Measurements from ENCODE around the gene ATP4B.

ATP4B gene
- long read RNA-seq, donor 1, result 0 reads
- long read RNA-seq, donor 2, result 0 reads
- long read RNA-seq, donor 3, result 0 reads
- long read RNA-seq, donor 4, result 0 reads
- long read RNA-seq, donor 5, result 0 reads
- long read RNA-seq, donor 6, result 0 reads
- long read RNA-seq, donor 7, result 0 reads
- long read RNA-seq, donor 8, result 0 reads

DNA sequence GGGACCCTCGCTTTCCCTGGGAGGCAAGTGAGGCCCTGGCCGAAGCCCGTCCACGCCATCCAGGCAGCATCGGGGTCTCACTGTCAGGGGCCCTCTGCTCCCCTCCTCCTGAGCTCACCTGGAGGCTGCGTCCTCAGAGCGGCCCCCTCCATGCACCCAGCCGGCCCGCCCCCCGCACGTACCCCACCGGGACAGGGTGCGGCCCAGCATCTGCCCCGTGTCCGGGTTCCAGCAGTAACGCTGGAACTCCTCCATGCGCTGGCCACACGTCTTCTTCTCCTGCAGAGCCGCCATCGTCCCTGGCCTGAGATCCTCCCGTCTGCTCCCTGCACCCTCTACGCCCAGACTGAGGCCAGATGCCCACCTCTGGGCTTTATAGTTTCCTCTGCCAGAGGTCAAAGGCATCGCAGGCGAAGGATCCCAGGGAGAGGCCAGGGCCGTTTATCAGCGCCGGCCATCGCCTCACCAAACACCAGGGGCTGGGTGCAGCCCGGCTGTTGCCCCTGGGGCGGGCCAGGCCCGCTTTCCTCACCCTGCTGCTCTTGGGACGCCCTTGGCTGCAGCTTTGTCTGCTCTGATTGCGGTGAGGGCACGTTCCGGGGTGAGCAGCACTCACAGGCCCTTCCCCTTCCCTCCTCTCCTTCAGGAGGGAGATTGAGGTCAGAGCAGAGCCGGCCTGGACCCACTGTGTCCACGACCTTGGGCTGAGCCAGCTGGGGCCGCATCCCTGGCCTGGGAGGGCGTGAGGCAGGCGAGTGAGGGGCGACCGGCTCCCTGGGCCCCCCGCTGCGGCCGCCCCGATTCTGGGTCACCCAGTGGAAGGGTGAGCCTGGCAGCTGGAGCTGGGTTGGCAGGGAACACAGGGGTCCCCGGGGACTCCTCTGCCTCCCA, at the start of gene ATP4B:
TSS of gene ATP4B (minus strand) at position 348 of the 891 bp plus-strand sequence. CDS start at position 294, 54 bp downstream.
- DNase-seq, result no peak

DNA sequence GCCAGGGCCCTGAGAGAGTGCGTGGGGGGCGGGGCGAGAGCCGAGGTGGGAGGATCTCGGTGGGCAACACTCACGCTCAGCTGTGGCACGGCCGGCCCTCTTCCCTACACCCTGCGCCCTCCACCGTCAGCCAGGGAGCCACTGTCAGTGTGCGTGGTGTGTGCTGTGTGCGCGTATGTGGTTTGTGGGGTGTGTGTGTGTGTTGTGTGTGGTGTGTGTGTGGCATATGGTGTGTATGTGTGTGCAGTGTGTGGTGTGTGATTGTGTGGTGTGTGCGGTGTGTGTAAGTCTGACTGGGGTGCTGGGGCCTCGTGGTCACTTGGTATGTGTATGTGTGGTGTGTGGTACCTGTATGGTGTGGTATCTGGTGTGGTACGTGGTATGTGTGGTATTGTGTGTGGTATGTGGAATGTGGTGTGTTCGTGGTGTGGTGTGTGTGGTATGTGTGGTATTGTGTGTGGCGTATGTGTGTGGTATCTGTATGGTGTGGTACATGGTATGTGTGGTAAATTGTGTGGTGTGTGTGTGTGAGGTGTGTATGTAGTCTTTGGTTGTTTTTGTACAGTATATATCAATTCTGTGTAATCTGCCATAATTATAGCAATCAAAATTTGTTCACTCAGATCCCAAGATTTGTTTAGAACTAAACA, 14.1 kb upstream of the ATP4B start:
- no peak for DNase-seq

DNA sequence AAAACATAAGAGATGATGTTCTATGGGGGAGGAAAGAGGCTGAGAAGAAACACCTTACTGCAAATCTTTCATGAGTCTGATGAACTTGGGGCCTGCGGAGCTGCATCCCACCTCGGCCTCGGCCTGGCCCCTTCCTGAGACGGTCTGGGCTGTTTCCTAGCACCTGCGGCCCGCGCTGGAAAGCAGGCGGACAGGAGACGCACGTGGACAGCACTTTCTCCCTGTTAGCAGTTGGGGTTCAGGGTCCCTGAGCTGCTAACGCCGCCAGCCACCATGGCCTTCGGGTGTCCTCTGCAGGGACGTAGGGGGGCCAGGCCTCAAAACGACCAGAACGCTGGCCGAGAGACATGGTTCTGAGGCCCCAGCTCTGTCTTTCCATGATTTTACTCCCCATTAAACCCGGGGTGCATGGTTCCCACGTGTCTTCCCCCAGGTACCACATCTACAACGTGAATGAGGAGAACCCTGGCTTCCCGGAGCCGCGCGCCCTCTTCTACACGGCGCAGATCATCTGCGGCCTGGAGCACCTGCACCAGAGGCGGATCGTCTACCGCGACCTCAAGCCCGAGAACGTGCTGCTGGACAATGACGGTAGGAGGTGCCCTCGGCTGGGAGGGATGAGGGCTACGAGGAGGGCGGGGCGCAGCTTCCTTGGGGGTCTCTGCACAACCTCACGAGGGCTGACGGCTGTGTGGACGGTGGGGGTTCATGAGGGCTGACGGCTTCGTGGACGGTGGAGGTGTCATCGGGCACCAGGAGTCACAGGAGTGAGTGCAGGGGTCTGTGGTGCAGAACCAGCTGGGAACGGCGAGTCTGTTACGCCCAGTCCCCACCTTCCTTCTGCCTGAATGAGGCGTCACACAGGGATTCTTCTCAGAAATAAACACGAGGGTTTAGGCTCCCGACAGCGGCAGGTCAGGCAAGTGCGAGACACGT, 13.3 kb upstream of the ATP4B start:
- DNase-seq, result no peak

DNA sequence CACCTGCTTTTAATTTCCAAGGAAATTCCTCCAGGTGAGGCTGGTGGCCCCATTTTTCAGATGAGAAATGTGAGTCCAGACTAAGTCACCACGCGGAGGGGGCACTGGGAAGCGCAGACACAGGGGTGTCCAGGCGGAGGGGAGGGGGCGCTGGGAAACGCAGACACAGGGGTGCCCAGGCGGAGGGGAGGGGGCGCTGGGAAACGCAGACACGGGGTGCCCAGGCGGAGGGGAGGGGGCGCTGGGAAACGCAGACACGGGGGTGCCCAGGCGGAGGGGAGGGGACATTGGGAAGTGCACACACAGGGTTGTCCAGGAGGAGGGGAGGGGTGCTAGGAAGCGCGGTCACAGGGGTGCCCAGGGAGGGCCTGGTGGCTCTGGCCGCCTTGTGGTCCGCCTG, 12.5 kb upstream of the ATP4B start:
- DNase-seq, result no peak

DNA sequence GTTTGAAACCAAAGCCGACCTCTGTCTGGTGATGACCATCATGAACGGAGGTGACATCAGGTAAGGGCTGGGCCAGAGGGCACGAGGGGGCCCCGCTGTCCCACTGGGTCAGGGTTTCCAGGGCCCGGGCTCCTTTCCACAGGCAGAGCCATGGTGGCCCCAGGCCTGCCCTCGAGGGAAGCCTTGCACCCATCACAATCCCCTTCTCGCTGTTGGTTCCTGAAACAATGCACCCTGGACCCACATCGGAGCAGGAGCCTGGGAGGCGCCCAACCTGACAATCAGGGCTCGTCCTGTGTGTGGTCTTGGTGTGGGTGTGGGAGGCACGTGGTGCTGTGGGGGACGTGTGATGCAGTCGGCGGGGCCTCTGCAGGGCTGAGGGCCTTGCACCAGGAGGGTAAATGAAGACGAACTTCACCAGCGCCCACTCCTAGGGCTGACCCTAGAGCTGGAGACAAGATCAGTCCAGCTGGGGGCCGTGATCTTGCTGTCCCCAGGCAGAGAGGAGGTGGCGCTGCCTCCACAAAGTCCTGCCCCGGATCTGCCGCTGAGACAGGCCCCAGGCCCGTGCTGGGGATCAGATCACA, 11.8 kb upstream of the ATP4B start:
- no peak for DNase-seq

DNA sequence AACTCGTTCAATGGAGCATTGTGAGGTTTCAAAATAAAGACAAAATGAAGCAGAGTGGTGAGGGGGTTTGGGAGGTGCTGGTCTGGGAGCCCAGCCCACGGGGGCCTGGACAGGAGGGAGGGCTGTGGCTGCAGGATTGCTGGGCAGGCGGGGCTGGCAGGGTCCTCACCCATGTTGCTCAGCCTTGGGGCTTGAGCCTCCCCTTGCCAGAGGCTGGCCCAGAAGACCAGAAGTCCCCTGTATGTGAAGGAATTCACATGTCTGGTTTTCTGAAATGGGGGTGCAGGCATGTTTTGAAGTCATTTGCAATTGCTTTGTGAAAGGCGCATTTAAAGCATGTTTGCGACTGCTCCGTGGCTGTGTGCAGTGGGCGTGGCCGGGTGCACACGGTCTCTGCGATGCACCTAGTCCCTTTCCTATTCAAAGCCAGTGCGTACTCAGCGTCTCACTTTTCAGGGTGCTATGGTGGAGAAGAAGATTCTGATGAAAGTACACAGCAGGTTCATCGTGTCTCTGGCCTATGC, 11.3 kb upstream of the ATP4B start:
- DNase-seq, result no peak

DNA sequence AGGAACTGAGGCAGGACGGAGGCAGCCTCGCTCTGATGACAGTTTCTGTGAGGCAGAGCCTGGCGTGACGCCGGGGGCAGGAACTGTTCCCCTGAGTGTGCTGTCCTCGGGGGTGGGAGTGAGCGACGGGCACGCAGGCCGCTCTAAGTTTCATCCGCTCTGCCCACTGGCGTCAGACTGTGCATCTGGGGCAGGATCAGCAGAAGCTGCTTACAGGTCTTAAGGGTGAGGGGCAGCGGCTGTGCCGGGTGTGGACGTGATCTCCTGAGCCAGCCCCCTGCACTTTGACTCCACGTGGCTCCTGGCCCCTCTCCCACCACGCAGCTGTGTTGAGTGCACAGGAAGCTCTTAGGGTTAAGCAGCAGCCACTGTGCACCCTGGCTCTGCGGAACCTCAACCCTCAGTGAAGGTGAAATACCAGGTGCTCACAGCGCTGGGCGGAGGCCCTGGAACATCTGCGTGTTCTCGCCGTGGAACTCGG, 10.5 kb upstream of the ATP4B start:
- DNase-seq, result no peak

DNA sequence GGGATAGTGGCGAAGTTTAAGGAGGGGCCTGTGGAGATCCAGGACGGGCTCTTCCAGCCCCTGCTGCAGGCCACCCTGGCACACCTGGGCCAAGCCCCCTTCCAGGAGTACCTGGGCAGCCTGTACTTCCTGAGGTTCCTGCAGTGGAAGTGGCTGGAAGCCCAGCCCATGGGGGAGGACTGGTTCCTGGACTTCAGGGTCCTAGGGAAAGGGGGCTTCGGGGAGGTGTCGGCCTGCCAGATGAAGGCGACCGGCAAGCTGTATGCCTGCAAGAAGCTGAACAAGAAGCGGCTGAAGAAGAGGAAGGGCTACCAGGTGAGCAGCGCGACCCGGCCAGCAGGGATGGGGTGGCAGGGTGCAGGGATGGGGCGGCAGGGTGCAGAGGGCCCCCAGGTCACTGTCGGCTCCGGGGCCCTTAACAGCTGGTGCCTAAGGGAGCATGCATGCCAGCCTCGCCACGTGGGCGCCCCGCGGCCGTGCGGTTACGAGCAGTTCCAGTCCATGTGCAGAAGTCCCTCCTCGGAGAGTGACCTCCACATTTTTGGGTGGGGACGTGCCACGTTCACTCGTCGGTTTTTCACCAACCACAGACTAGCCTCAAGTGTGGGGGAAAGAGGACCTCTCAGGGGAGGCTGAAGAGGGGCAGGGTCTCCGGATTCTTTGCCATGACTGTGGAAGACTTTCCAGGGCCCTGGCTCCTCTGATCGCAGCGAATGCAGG, 9.9 kb upstream of the ATP4B start:
- DNase-seq, result no peak

DNA sequence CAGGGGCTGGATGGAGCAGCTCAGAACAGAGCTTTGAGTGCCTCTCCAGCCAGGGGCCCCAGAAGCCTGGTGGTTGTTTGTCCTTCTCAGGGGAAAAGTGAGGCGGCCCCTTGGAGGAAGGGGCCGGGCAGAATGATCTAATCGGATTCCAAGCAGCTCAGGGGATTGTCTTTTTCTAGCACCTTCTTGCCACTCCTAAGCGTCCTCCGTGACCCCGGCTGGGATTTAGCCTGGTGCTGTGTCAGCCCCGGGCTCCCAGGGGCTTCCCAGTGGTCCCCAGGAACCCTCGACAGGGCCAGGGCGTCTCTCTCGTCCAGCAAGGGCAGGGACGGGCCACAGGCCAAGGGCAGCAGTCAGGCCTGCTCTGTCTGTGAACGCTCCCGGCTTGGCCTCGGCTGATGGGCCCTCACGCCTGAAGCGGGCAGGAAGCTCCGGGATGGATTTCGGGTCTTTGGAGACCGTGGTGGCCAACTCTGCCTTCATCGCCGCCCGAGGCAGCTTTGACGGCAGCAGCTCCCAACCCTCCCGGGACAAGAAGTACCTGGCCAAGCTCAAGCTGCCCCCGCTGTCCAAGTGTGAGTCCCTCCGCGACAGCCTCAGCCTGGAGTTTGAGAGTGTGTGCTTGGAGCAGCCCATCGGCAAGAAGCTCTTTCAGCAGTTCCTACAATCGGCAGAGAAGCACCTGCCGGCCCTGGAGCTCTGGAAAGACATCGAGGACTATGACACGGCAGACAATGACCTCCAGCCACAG, 9.1 kb upstream of the ATP4B start, which contains the start of gene GRK1:
TSS of gene GRK1 (plus strand) at position 269 of the 751 bp plus-strand sequence. CDS start at position 437, 168 bp downstream.
- no peak for DNase-seq

DNA sequence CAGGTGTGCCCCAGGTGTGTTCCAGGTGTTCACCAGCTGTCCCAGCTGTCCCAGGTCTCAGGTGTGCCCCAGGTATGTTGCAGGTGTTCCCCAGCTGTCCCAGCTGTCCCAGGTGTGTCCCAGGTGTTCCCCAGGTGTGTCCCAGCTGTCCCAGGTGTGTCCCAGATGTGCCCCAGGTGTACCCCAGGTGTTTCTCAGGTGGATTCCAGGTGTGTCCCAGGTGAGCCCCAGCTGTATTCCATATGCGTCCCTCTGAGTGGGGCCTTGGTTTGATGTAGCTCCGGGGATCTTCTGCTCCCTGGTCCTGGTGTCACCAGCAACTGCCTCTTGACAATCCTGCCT, 8.3 kb upstream of the ATP4B start:
- no peak for DNase-seq

DNA sequence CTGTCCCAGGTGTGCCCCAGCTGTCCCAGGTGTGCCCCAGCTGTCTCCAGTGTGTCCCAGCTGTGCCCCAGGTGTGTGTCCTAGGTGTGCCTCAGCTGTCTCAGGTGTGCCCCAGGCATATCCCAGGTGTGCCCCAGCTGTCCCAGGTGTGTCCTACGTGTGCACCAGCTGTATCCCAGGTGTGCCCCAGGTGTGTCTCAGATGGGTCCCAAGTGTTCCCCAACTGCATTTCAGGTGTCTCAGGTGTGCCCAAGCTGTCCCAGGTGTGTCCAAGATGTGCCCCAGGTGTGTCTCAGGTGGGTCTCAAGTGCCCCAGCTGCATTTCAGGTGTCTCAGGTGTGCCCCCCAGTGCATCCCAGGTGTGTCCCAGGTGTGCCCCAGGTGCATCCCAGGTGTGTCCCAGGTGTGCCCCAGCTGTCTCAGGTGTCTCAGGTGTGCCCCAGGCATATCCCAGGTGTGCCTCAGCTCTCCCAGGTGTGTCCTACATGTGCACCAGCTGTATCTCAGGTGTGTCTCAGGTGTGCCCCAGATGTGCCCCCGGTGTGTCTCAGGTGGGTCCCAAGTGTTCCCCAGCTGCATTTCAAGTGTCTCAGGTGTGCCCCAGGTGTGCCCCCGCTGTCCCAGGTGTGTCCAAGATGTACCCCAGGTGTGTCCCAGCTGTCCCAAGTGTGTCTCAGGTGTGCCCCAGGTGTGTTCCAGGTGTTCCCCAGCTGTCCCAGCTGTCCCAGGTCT, 7.8 kb upstream of the ATP4B start:
- no peak for DNase-seq

DNA sequence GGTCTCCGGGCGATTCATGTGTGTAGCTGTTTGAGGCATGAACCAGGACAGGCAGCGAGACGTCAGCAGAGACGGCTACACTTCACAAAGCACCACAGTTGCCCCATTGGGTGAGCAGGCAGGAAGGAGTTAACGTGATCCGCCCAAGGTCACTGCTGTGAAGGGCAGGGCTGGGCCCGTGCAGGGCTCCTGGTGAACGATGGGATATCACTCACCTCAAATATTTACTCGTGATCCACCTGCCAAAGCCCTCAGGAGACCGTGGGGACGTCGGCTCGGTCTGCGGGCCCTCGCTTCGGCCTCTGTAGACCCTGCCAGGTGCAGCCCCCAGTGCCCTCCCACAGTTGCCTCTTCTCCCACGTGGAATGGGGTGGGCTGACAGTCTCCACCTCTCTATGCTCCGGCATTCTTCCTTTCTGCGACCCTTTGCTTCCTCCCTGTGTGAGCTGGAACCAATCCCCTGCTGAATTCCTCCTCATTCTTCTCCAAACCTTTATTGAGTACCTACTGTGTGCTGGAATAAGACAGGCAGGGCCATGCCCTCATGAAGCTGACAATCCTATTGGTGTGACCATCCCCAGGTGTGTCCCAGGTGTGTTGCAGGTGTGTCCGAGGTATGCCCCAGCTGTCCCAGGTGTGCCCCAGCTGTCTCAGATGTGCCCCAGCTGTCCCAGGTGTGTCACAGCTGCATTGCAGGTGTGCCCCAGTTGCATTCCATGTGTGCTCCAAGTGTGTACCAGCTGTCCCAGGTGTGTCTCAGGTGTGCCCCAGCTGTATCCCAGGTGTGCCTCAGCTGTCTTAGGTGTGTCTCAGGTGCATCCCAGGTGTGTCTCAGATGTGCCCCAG, 7.0 kb upstream of the ATP4B start:
- DNase-seq, result no peak

DNA sequence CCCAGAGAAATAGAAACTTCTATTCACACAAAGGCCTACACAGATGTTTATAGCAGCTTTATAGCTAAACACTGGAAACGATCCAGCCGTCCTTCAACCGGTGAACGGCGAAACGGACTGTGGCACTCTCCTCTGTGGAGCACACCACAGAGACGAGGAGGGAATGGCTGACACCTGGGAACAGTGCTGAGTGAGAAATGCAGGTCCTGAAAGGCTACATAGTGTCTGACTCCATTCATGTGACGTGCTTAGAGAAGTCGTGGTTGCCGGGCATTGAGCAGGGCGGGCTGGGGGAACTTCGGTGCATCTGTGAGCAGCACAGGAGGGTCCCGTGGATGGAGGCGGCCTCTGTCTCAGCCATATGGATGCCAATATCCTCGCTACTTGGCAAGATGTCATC, 5.9 kb upstream of the ATP4B start:
- no peak for DNase-seq

DNA sequence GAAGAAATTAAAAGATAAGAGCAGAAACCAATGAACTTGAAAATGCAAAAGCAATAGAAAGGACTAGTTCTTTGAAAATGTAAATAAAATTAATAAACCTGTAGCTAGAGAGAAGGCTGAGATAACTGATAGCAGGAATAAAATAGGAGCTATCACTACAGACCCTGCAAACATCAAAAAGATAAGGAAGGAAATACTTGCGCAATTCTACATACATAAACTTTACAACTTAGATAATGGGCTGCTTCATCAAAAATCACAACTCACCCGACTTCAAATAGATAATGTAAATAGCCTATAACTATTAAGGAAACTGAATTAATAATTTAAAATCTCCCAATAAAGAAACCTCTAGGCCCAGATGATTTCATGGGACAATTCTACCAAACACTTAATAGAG, 3.5 kb upstream of the ATP4B start:
- no peak for DNase-seq

DNA sequence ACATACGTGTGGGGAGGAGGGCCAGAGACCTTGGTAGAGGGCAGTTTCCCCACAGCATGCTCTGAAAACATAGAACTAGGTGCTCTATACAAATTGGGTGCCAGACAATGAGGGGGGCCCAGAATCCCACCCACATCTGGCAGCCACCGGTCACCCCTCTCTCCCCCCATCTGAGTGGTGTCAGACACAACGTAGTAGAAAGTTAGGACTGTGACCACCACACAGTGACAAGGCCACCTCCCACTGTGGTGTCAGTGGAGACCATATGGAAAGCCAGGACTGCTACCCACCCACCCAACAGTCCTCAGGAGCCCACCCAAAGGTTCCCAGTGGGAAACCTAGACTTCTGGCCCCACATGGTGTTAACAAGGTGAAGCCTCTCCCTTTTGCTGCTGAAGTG, 2.1 kb upstream of the ATP4B start:
- no peak for DNase-seq

DNA sequence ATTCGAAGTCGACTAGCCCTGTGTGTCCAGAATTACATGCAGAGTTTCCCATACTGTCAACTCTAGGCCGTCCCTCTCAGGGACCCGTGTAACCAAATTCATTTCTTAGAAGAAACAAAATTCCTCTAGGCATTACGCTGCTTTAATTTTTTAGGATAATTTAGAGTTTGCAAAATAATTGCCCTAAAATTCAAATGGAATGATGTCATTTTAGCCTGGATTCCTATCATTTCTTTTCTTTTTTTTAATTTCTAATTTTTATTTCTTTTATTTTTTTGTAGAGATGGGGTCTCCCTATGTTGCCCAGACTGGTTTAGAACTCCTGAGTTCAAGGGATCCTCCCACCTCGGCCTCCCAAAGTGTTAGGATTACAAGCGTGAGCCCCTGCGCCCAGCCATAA, 1.3 kb upstream of the ATP4B start:
- no peak for DNase-seq

DNA sequence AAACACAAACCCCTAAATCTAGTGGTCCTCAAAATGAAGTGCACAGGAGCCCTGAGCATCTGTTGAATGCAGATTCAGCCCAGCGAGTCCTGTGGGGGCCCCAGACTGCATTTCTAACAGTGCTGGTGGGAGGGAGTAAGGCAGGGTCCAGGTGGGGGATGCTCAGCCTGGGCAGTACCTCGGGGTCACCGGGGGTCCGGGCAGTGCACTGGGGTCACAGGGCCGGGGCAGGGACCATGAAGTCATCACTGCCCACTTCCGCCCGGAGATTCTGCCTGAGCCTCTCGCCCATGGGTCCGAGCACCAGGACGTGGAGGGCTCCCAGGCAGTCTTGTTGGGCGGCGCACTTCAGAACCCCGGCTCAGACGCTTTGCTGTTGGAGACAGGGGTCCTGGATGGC, 838 bp upstream of the ATP4B start:
- no peak for DNase-seq
